Measurements from ENCODE around the gene NPVF. TPM values are rescaled to one million over a fixed set of nuclear protein-coding genes. Genes with fewer than 3 reads are reported as not detected.

Gene NPVF
- total RNA-seq, 4 donors from 2014 or later, result not detected

- no peak overlapping the region for H3K27ac ChIP-seq
- in situ Hi-C loops (cut with MboI; ENCODE audit: low sequenced_read_pairs in 4 of 4), result loop anchor here (5.0 to 10.0 kb wide), 6 partner anchors 126 to 593 kb away; no protein-coding TSS in a partner anchor
Measured at GRCh38 chr7:25261545-25262140, 33.4 kb upstream of the NPVF start.

DNA sequence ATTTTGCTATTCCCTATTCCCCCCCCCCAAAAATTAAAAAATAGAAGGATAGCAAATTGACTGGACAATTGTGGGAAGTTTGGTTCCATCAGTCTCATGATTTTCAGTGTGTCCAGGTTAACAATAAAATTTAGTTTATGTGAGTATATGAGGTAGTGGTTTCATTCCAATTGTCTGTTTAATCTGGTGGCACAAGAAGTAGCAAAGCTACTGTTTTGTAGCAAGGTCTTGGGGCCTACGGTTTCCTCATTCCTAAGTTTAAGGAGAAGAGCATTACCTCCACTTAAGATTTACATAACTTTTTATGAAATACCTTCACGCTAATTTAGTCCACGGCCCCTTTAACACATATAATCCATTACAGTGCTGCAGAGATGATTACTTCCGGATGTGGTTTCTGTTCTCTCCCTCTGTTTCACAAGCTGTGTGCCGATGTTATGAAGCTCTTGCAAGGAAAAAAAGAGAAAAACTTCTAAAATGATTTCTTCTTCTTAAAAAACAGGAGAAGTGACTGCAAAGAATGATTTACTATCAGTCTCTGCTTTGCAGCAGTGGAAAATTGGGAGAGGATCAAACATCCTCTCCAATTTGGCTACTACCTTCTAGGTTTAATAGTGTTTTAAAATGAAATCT, 32.7 kb upstream of the NPVF start:
- Histone ChIP-seq H3K4me1 (peaks cover 0 to 7% of the 10 kb centered on the region in 2 donors), H3K27ac (no peak overlapping the region), H3K4me3 (no peak overlapping the region), H3K36me3 (no peaks in the 10 kb centered on the region), H3K27me3 (no peaks in the 10 kb centered on the region), H3K9me3 (no peaks in the 10 kb centered on the region)
- intact Hi-C loops (cut with DNase I; ENCODE audit: low total_unique reads) (no loop called here), in situ Hi-C loops (cut with MboI; ENCODE audit: low sequenced_read_pairs in 4 of 4) (loop anchor here (5.0 to 10.0 kb wide), 6 partner anchors 126 to 594 kb away; no protein-coding TSS in a partner anchor)
- ATAC-seq, result no peak
- DNase-seq, result no peak
- TF ChIP-seq CTCF (IDR thresholded peaks at IDR 0.05 in 4 of 5, conservative IDR thresholded peaks at IDR 0.05 in 1 of 5), result no peak
- TF ChIP-seq POLR2A (IDR thresholded peaks at IDR 0.05), result no peak

More at GRCh38 chr7:25261545-25262140, 33.4 kb upstream of the NPVF start:
- intact Hi-C loops (cut with DNase I; ENCODE audit: low total_unique reads), result no loop called here
- DNase-seq (no peak), ATAC-seq (no peak)
- no peak overlapping the region for H3K4me3 ChIP-seq
- no peaks in the 10 kb centered on the region for H3K9me3 ChIP-seq
- H3K27me3 ChIP-seq, result no peaks in the 10 kb centered on the region
- peaks cover 0 to 7% of the 10 kb centered on the region in 2 donors for H3K4me1 ChIP-seq
- no peak for TF ChIP-seq CTCF (IDR thresholded peaks at IDR 0.05 in 4 of 5, conservative IDR thresholded peaks at IDR 0.05 in 1 of 5)
- no peak for TF ChIP-seq POLR2A (IDR thresholded peaks at IDR 0.05)
- no peaks in the 10 kb centered on the region for H3K36me3 ChIP-seq

GRCh38 chr7:25259487-25260243, 31.4 kb upstream of the NPVF start:
- no peak overlapping the region for H3K4me3 ChIP-seq
- in situ Hi-C loops (cut with MboI; ENCODE audit: low sequenced_read_pairs in 4 of 4), result loop anchor here (5.0 to 10.0 kb wide), 6 partner anchors 128 to 595 kb away; no protein-coding TSS in a partner anchor
- intact Hi-C loops (cut with DNase I; ENCODE audit: low total_unique reads), result loop anchor here (1.0 to 10.0 kb wide), 4 partner anchors 127 to 1105 kb away; no protein-coding TSS in a partner anchor
- no peak overlapping the region for H3K27ac ChIP-seq
- DNase-seq (peak; percentile 20 to 55), ATAC-seq (peak; percentile 69 to 94)
- H3K27me3 ChIP-seq, result no peaks in the 10 kb centered on the region
- TF ChIP-seq POLR2A (IDR thresholded peaks at IDR 0.05), result no peak
- peak; percentile 49 to 77 (median 74) for TF ChIP-seq CTCF (IDR thresholded peaks at IDR 0.05 in 4 of 5, conservative IDR thresholded peaks at IDR 0.05 in 1 of 5)
- H3K9me3 ChIP-seq, result no peaks in the 10 kb centered on the region
- no peaks in the 10 kb centered on the region for H3K36me3 ChIP-seq
- H3K4me1 ChIP-seq, result peaks cover 0 to 7% of the 10 kb centered on the region in 2 donors

DNA sequence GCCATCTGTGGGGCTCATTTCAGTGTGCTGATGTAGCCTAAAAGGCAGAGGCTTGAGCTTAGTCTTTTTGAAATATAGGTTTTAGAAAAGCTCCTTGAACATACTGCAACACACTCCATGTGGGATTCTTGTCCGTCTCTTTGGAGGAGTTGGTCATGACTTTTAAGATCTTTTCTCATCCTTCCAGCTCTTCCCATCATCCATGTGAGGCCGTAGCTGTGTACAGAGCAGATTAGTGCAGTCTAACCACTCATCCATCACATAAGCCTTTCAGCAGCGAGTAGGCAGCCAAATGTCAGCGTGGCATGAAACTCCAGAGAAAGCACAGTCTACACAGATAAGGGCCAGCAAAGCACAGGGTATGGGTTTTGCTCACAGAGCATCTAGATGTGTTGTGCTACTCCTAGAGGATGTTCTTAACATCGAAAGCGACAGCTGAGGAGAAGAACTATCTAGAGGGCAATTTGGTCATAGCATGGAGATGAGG, 28.1 kb upstream of the NPVF start:
- H3K4me3 ChIP-seq, result no peak overlapping the region
- H3K9me3 ChIP-seq, result no peaks in the 10 kb centered on the region
- peaks cover 0 to 7% of the 10 kb centered on the region in 2 donors for H3K4me1 ChIP-seq
- no peak for DNase-seq
- ATAC-seq, result no peak
- H3K27me3 ChIP-seq, result no peaks in the 10 kb centered on the region
- H3K27ac ChIP-seq, result no peak overlapping the region
- TF ChIP-seq CTCF (IDR thresholded peaks at IDR 0.05 in 4 of 5, conservative IDR thresholded peaks at IDR 0.05 in 1 of 5) (no peak), POLR2A (IDR thresholded peaks at IDR 0.05) (no peak)
- in situ Hi-C loops (cut with MboI; ENCODE audit: low sequenced_read_pairs in 4 of 4) (loop anchor here in 2 of 4 donors (10.0 kb wide), 2 partner anchors 318 to 598 kb away; no protein-coding TSS in a partner anchor), intact Hi-C loops (cut with DNase I; ENCODE audit: low total_unique reads) (loop anchor here (10.0 kb wide), 1 partner anchor 1108 kb away; no protein-coding TSS in a partner anchor)
- no peaks in the 10 kb centered on the region for H3K36me3 ChIP-seq

All from gastrocnemius medialis (tissue), 4 donors.